ES-I3 (cell line): ENCODE results near the gene RAB4A.

Source experiments
- H3K36me3 ChIP-seq: 2 replicates; pipeline ENCODE4 v1.6.1; 2013; ENCODE audit warnings: mild to moderate bottlenecking, low read length, control low read depth, moderate library complexity; ENCODE audit not compliant: insufficient read depth
- H3K4me1 ChIP-seq: 2 replicates; pipeline ENCODE4 v1.6.1; 2013; ENCODE audit warnings: mild to moderate bottlenecking, control low read depth, low read length; ENCODE audit not compliant: insufficient read depth
- H3K9ac ChIP-seq: 2 replicates; pipeline ENCODE4 v1.6.1; 2013; ENCODE audit warnings: low read depth, mild to moderate bottlenecking, low read length, moderate library complexity
- H3K9me3 ChIP-seq: 2 replicates; pipeline ENCODE4 v1.6.1; 2013; ENCODE audit warnings: mild to moderate bottlenecking, low read length, moderate library complexity; ENCODE audit not compliant: control insufficient read depth, insufficient read depth

The RAB4A gene

GRCh38 chr1:229253151-229253974 lies 17.5 kb upstream of the RAB4A start:
- Histone ChIP-seq H3K9ac (peak overlapping the region; percentile 9; the same call in 1 of the 2 replicates), H3K4me1 (peaks cover 29% of the 10 kb centered on the region), H3K9me3 (no peaks in the 10 kb centered on the region), H3K36me3 (no peaks in the 10 kb centered on the region)

- Histone ChIP-seq H3K9me3 (no peaks in the 10 kb centered on the region), H3K4me1 (peaks cover 19% of the 10 kb centered on the region), H3K36me3 (no peaks in the 10 kb centered on the region)
Observed at GRCh38 chr1:229254910-229255541, 15.9 kb upstream of the RAB4A start.

GRCh38 chr1:229258031-229258756 lies 12.7 kb upstream of the RAB4A start:
- H3K9me3 ChIP-seq: no peaks in the 10 kb centered on the region
- peak overlapping the region; percentile 21; the same call in 1 of the 2 replicates for H3K9ac ChIP-seq
- H3K4me1 ChIP-seq: peaks cover 10% of the 10 kb centered on the region
- no peaks in the 10 kb centered on the region for H3K36me3 ChIP-seq

More at GRCh38 chr1:229254910-229255541, 15.9 kb upstream of the RAB4A start:
- H3K9ac ChIP-seq: no peak overlapping the region

GRCh38 chr1:229258757-229259060 lies 12.2 kb upstream of the RAB4A start:
- Histone ChIP-seq H3K9ac (peak overlapping the region; percentile 21; the same call in 1 of the 2 replicates), H3K9me3 (no peaks in the 10 kb centered on the region), H3K4me1 (peaks cover 10% of the 10 kb centered on the region), H3K36me3 (no peaks in the 10 kb centered on the region)

DNA sequence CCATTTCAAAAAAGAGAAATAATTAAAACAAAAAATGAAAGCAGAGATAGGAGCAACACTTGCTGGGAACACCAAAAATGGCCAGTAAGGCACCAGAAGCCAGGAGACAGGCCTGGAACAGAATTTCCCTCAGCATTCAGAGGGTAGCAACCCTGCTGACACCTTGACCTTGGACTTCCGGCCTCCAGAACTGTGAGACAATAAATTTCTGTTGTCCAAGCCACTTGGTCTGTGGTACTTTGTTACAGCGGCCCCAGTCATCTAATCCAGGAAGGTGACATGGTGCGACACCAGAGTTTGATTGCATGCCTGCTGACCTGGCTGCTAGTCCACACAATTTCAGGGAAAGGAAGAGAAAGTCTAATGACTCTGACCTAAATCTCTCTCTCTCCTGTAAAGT lies 10.6 kb upstream of the RAB4A start:
- H3K36me3 ChIP-seq: no peaks in the 10 kb centered on the region
- no peak overlapping the region for H3K9ac ChIP-seq

DNA sequence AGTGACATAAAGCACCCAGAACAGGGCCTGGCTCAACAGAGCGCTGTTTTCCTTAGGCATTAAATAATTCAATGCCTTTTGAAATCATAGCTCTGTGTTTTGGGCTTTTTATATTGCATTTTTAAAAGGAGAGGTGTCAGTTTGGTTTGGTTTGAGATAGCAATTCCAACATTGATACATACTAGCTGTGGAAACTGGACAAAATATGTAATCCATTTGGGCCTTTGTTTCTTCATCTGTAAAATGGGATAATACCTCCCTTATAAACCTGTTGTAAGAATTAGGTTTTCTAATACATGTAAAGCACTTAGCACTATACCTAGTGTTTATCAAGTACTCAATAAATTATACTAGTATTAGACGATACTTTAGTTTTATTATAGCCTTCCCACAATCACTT lies 8.7 kb upstream of the RAB4A start:
- Histone ChIP-seq H3K36me3 (no peaks in the 10 kb centered on the region), H3K9ac (no peak overlapping the region), H3K4me1 (no peaks in the 10 kb centered on the region; the same call in 1 of the 2 replicates), H3K9me3 (no peaks in the 10 kb centered on the region)

More for the DNA sequence above, 10.6 kb upstream of the RAB4A start:
- H3K9me3 ChIP-seq: no peaks in the 10 kb centered on the region
- peaks cover 7% of the 10 kb centered on the region for H3K4me1 ChIP-seq

- Histone ChIP-seq H3K36me3 (no peaks in the 10 kb centered on the region), H3K4me1 (no peaks in the 10 kb centered on the region), H3K9me3 (no peaks in the 10 kb centered on the region), H3K9ac (no peak overlapping the region)
Observed at GRCh38 chr1:229263254-229263653, 7.7 kb upstream of the RAB4A start.

- no peaks in the 10 kb centered on the region for H3K9me3 ChIP-seq
- no peaks in the 10 kb centered on the region for H3K36me3 ChIP-seq
- H3K4me1 ChIP-seq: no peaks in the 10 kb centered on the region
- H3K9ac ChIP-seq: no peak overlapping the region
Observed at GRCh38 chr1:229264068-229264467, 6.8 kb upstream of the RAB4A start.

DNA sequence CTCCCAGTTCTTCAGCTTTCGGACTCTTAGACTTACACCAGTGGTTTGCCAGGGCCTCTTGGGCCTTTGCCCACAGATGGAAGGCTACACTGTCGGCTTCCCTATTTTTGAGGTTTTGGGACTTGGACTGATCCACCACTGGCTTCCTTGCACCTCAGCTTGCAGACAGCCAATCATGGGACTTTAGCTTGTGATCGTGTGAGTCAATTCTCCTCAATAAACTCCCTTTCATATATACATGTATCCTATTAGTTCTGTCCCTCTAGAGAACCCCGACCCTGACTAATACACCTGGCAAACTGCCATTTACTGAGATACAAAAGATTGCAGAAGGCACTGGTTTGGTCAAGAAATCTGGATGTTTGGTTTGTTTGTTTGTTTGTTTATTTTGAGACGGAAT lies 6.4 kb upstream of the RAB4A start:
- Histone ChIP-seq H3K36me3 (no peaks in the 10 kb centered on the region), H3K9me3 (no peaks in the 10 kb centered on the region), H3K4me1 (no peaks in the 10 kb centered on the region), H3K9ac (no peak overlapping the region)

DNA sequence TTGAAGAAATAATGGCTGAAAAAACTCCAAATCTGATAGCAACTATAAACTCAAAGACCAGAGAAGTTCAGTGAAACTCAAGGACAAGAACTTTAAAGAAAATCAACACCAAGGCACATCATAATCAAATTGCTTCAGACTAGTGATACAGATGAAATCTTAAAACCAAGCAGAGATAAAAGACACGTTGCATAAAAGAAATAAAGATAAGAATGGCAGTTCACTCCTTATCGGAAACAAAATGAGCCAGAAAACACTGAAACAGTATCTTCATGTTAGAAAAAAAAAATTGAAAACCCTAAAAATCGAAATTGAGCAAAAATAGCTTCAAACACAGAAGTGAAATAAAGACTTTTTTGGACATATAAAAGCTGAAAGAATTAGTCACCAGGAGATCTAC lies 4.6 kb upstream of the RAB4A start:
- Histone ChIP-seq H3K9me3 (no peaks in the 10 kb centered on the region), H3K36me3 (no peaks in the 10 kb centered on the region), H3K9ac (no peak overlapping the region), H3K4me1 (no peaks in the 10 kb centered on the region)

DNA sequence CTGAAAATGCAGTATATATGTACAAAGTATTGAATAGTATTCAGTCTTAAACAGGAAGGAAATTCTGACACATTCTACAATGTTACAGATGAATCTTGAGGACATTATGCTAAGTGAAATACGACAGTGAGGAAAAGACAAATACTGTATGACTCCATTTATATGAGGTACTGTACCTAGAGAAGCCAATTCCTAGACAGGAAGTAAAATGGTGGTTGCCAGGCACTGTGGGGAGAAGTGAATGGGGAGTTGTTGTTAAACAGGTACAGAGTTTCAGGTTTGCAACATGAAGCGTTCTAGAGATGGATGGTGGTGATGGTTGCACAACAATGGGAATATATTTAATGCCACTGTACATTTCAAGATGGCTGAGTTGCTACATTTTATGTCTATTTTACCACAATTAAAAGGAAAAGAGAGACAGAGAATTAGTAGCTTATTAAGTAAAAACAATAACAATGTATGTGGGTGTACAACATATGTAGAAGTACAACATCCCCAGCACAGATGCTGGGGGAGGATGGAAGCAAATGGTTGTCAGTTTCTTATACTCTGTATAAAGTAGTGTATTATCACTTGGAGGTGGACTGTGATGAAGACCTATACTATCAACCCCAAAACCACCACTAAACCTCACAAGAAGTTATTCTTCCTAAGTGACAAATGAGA lies 3.9 kb upstream of the RAB4A start:
- Histone ChIP-seq H3K9me3 (no peaks in the 10 kb centered on the region), H3K4me1 (no peaks in the 10 kb centered on the region), H3K36me3 (no peaks in the 10 kb centered on the region), H3K9ac (no peak overlapping the region)

DNA sequence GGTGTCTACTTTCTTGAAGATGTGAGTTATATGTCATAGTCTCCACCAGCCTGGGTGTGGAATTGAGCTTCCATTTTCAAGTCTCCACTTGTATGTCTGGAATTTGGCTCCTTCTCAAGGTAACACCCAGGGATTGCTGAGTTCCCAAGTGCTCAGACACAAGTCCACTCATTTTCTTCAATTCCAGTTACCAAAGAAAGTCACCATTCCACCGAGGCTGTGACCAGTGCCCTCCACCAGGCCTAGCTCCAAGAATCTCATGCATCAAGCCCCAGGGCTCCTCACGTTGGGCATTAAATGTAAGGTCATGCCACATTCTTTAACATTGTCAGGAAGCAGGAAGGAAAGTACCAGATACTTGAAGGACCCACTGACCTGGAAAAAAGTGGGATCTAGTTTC lies 2.4 kb upstream of the RAB4A start:
- Histone ChIP-seq H3K9ac (no peak overlapping the region), H3K4me1 (peaks cover 11% of the 10 kb centered on the region), H3K9me3 (no peaks in the 10 kb centered on the region), H3K36me3 (no peaks in the 10 kb centered on the region)

- peaks cover 20% of the 10 kb centered on the region for H3K4me1 ChIP-seq
- no peaks in the 10 kb centered on the region for H3K9me3 ChIP-seq
- H3K9ac ChIP-seq: peak overlapping the region; percentile 88
- no peaks in the 10 kb centered on the region for H3K36me3 ChIP-seq
Observed at GRCh38 chr1:229271448-229272159, 693 bp downstream of the RAB4A start.
